Measurements from ENCODE around the gene CDA.

Gene CDA

DNA sequence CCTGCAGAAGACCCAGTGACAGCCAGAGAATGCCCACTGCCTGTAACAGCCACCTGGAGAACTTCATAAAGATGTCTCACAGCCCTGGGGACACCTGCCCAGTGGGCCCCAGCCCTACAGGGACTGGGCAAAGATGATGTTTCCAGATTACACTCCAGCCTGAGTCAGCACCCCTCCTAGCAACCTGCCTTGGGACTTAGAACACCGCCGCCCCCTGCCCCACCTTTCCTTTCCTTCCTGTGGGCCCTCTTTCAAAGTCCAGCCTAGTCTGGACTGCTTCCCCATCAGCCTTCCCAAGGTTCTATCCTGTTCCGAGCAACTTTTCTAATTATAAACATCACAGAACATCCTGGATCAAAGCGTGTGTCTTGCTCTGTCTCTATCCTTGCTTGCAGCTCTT is 29.7 kb downstream of the CDA start:
- DNase-seq = no peak

DNA sequence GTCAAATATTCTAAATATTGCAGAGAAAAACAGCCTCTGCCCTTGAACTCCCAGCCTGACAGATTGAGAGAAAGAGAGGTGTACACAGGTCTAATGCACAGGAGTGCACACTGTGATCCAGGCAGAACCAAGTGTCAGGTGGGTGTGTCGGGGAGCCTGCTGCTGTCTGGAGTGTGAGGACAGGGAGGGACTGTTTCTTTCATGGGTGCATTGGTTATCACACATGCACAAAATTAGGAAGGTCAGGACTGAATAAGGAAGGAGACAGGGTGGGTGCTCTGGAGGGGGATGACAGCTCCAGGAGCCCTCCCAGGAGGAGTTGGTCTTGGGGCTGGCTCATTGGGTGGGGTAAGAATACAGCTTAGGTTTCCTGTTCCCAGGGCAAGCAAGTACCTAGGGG is 31.1 kb downstream of the CDA start:
- no peak for DNase-seq

DNA sequence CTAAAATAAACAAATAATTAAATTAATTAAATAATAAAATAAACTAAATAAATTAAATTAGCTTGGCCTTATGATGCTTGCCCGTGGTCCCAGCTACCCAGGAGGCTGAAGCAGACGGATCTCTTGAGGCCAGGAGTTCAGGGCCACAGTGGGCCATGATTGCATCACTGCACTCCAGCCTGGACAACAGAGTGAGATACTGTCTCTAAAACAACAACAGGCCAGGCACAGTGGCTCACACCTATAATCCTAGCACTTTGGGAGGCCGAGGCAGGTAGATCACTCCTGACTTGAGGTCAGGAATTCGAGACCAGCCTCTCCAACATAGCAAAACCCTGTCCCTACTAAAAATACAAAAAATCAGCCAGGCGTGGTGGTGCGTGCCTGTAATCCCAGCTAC is 32.1 kb downstream of the CDA start:
- no peak for DNase-seq

DNA sequence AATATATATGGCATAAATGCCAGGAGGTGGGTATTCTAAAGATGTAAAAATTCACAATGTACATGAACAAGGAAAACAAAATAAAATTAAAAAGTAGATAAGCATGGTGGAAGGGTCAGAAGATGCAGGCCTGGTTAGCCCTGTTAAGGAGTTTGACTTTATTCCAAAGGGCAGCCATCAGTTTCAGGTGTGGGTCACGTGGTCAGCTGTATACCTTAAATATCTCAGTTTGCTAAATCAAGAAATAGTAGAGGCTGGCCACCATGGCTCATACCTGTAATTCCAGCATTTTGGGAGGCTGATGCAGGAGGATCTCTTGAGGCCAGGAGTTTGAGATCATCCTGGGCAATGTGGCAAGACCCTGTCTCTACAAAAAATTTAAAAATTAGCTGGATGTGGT is 35.8 kb downstream of the CDA start:
- no peak for DNase-seq

DNA sequence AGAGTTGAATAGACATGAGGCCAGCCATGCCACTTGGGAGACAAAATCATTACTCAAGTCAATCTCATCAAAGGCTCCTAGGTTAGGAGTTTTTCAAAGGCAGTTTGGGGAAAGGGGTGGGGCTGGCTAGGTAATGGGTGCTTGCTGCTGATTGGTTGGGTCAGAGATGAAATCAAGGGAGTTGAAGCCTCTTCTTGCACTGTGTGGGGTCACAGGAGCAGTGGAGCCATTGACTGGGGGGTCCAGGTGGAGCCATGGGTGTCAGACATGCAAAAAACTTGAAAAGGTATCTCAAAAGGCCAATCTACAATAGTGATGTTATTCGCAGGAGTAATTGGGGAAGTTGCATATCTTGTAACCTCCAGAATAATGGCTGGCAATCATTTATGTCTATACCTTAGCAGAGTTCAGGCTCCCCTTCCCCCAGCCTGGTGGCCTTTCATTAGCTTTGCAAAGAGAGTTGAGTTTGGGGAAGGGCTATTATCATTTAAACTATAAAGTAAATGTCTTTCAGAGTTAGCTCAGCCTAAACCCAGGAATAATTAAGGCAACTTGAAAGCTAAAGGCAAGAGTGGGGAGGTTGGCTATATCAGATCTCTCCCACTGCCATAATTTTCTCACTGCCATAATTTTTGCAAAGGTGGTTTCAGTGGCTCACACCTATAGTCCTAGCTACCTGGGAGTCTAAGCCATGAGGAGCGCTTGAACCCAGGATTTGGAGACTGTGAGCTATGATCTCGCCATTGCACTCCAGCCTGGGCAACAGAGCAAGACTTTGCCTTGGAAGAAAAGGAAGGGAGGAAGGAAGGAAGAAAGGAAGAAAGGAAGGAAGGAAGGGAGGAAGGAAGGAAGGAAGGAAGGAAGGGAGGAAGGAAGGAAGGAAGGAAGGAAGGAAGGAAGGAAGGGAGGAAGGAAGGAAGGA is 36.5 kb downstream of the CDA start:
- DNase-seq = no peak

DNA sequence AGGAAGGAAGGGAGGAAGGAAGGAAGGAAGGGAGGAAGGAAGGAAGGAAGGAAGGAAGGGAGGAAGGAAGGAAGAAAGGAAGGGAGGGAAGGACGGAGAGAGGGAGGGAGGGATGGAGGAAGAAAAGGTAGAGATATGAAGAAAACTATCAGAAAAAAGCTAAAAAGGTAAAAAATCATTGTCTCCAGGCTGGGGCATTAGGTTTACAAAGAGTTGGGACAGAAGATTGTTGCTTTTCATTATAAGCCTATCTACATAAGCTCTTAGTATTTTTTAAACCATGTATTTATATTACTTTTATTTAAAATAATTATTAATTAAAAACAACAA is 37.2 kb downstream of the CDA start:
- DNase-seq = no peak

DNA sequence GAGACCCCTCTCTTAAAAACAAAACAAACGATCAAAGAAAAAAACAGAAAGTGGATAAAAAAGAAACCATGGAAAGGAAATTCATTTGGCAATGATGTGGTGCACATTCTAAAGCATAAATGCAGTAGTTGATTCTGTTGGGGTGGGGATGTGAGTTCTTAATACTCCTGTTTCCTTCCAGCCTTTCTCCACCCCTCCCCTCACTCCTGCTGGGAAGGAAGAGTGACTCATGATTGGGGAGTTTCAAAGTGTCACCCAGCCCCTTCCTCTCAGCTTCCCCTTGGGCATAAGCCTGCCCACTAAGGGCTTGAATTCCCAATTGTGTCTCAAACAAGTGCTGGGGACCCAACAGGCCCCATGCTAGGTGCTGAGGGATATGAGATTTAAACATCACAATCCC is 37.6 kb downstream of the CDA start:
- DNase-seq = no peak

DNA sequence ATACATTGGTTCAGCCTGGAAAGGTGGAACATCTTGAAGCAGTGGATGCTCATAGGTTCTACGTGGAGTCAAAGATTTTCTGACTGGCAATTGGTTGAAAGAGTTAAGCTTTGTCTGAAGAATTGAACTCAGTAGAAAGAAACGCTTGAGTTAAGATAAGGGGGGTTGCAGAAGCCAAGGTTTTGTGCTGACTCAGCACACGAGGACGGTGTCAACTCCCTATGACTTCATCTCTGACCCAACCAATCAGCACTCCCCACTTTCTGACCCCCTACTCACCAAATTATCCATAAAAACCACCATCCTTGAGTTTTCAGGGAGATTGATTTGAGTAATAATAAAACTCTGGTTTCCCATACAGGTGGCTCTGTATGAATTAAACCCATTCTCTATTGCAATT is 41.8 kb downstream of the CDA start:
- DNase-seq = no peak

DNA sequence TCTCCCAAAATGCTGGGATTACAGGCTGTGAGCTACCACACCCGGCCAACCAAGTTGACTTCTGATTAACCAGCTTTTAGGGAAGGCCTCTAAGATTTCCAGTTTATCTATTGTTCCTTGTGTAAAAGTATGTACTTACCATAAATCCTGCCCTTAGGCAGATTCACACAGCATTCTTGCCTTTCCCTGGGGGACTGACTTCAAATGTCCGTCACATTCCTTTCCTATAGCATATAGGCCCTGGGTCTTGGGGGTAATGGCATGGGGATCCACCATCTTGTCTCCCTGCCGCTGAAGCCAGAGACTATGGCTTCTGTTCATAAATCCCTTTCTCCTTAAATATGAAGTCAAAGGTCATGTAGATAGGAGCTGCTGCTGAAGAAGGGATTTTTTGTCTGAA is 43.5 kb downstream of the CDA start:
- DNase-seq = no peak

DNA sequence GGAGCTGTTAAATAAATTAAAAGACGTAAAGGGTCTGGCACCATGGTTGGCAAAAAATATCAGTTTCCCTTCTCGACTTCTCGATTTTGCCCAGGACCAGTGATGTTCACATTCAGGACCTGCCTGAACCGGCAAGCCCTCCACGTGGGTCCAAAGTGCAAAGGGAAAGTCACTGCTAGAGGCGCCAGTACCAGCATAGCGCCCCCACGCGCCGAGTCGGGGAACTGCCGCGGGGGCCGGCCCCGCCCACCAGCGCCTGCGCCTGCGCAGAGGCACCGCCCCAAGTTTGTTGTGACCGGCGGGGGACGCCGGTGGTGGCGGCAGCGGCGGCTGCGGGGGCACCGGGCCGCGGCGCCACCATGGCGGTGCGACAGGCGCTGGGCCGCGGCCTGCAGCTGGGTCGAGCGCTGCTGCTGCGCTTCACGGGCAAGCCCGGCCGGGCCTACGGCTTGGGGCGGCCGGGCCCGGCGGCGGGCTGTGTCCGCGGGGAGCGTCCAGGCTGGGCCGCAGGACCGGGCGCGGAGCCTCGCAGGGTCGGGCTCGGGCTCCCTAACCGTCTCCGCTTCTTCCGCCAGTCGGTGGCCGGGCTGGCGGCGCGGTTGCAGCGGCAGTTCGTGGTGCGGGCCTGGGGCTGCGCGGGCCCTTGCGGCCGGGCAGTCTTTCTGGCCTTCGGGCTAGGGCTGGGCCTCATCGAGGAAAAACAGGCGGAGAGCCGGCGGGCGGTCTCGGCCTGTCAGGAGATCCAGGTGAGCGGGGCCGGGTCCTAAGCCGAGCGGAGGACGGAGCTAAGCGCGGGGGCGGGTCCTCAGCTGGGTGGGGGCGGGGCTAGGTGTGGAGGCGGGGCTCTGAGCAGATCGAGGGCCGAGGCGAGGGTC is 44.5 kb downstream of the CDA start, which contains the start of gene PINK1:
Gene PINK1, plus strand, starts transcription at position 269 of the 875 bp plus-strand sequence. Its CDS starts 91 bp downstream, at position 360.
- peak; percentile 72 for DNase-seq

DNA sequence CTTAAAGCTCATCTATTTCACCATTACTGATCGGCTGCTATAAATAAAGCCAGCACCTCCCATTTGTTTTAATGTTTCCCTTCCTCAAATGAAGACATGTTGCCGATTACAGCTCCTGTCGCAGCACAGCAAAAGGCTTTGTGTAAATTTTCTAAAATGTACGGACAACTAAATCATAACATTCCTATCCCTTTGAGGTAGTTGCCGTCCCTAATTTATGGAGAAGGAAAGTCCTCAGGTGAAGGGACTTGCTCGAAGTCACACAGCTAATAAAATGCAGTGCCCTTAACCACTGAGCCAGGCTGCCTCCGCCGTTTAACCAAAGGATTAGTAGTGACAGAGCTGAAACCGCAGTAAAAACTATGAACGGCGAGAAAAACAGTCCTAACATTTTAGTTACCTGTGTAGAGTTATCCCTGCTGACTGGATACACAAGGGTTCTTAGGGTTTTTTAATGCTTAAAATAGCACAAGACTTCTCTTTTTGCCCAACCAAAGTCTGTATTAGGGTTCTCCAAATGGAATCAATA is 45.2 kb downstream of the CDA start:
- no peak for DNase-seq

DNA sequence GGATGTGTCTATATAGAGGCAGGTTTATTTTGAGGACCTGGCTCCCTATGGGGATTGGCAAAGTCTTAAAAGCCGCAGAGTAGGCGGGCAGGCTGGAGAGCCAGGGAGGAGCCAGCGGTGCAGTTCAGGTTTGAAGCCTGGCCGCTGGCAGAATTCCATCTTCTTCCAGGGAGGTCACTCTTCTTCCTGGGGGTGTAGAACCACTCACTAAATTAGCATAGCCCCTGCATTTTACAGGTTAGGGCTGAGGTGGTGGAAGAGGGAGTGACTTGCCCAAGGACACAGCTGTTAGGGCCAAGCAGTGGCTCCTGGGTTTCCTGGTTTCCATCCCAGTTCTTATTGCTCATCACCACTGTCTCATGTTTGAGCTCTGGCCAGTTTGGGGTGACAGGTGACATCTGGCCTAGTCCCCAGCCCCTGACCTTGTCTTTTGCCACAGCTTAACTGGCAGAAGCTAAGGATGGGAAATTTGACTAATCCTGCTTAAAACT is 45.7 kb downstream of the CDA start:
- DNase-seq = peak; percentile 16

DNA sequence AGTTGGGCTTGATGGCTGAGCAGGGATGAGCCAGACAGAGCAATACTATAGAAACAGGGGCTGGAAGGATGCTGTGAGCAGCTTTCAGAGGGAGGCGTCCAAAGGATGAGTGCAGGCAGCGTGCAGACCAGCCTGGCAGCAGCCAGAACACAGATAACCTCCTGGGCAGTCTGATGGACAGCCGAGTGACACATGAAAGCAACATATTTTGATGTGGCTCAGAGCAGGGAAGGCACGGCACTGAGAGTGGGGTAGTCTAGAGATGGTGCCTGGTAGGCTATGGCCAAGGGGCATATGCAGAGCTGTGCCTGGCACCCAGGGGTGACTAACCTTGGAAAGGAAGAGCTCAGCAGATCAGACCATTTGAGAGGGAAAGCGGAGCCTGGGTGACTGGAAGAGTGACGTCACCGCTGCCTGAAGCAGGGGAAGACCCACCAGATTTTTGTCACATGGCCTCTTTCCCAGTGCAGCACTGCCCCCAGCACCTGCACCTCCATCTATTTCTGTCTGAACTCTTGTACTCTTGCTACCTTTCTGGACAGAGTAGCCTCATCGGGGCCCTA is 48.0 kb downstream of the CDA start:
- no peak for DNase-seq

DNA sequence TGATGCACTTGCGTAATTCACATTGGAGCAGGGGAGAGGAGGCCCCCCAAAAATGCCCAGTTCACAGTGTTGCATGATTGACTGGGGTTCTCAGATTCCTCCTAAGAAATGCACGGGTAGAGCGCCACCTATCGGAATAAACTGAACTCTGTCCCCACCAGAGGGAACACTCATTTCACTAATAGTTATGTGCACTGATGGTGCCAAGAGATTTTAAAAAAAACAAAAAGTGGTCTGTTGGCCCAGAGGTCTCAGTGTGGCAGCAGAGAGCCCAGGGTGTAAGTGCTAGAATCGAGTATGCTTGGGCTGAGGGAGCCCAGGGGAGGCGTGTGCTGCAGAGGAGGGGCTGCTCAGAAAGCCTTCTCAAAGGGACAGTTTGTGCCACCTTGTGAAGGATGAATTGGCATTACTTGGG is 51.3 kb downstream of the CDA start:
- DNase-seq = peak; percentile 52

DNA sequence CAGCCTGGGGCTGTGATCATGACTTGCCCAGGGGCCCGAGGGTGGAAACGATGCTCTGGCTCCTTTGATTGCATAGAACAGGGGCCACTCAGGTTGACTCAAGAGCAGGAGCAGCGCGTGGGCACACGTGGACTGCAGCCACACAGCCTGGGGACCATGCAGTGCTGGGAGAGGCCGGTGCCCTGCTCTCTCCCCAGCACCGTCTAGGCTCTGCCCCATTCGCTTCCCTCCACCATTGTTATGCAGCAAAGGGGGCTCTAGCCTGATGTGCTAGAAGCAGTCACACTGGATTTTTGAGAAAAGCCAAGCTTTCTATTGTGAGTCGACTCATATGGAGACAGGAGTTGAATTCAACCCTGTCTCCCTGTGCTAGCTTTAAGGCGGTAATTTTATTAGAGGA is 53.1 kb downstream of the CDA start:
- no peak for DNase-seq

DNA sequence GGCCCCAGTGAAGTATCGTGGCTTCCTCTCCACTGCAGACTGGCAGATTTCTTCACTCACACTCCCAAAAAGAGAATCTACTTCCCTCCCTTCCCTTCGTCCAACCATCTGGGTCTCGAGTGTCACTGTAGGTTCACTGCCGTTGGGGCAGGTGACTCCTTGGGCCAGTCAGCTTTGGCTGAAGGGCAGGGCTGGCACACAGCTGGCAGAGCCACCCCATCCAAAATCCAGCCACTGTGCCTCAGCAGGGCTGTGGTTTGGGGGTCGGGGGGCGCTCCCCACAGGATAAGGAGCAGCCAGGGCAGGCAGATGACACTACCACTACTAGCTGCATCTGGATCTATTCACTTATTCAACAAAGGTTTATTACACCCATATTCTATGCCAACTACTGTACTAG is 54.2 kb downstream of the CDA start:
- no peak for DNase-seq

DNA sequence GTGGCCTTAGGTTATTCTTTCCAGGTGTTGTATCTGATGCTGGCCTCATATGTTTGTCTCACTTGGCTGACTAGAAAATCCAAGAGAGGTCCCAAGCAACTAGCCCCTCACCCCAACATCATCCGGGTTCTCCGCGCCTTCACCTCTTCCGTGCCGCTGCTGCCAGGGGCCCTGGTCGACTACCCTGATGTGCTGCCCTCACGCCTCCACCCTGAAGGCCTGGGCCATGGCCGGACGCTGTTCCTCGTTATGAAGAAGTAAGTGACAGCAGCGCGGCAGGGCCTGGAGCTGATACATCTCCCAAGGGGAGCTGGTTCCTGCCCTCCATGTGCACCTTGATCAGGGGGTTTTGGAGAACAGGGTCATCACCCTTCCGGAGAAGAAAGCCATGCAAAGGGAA is 55.5 kb downstream of the CDA start:
- DNase-seq = no peak

DNA sequence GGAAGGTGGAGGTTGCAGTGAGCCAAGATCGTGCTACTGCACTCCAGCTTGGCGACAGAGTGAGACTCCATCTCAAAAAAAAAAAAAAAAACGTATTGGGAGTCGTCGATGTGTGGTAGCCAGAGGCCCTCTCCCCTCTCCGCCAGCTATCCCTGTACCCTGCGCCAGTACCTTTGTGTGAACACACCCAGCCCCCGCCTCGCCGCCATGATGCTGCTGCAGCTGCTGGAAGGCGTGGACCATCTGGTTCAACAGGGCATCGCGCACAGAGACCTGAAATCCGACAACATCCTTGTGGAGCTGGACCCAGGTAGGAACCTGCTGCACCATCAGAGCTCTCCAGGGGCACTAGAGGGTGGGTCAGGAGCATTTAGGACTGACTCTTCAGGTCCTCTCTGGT is 56.5 kb downstream of the CDA start:
- no peak for DNase-seq

DNA sequence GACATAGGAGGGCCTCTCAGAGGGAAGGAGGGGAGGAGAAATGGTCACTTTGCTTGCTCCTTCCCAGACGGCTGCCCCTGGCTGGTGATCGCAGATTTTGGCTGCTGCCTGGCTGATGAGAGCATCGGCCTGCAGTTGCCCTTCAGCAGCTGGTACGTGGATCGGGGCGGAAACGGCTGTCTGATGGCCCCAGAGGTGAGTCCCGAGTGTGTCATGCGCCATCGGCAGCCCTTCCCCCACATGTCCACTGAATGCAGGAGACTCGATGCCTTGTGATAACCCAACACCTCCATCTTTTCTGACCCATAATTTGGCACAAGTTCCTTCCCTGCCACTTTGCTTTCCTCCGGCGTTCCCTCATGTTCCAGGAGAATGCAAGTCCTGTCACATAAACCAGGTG is 59.5 kb downstream of the CDA start:
- no peak for DNase-seq

DNA sequence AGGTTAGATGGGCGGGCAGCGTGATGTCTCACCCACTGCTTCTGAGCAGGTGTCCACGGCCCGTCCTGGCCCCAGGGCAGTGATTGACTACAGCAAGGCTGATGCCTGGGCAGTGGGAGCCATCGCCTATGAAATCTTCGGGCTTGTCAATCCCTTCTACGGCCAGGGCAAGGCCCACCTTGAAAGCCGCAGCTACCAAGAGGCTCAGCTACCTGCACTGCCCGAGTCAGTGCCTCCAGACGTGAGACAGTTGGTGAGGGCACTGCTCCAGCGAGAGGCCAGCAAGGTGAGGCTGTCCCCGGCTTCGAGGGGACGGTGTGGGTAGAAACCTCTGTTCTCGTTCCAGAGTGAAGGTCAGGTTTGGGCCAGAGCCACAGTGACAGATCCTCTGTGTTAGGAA is 60.0 kb downstream of the CDA start:
- no peak for DNase-seq

DNA sequence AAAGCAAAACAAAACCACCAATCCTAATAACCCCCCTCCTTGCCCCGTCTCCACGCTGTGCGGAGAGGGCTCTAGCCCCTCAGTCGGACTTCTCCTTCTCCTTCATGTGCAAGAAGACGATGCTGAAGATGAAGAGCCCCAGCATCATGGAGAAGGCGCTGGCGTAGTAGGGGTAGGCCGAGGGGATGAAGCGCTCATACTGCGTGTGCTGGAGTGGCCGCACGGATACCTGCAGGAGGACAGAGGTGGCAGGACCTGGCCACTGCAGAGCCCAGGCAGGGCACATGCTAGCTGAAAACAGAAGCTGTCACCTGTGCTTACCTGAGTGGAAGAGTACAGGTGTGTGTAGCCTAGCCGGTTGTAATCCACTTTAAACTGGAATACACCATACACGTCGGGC is 63.4 kb downstream of the CDA start:
- DNase-seq = no peak

DNA sequence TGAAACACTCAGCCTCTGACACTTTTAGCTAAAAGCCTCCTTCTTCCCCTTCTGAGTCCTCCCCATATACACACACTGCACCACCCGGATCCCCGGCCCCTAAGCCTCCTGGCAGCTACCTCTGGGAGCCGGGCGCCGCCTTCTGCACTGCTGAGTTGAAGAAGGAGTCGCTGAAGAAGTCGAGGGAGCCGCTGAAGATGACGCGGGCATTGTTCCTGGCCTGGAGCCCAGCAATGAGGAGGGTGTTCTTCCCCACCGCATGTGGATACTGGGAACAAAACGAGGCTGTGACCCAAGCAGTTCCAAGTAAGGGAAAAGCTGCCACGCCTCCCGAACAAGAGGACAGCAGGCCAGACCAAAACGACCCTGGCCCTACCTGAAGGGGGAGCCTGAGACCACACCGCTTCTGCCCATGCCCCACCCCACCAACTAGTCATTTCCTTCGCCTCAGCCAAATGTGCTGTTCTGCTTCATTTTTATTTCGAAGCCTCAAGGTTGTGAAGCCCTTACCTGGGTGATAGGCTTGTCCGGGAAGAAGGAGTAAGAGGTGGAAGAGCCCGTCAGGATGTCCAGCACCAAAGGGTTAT is 65.3 kb downstream of the CDA start:
- no peak for DNase-seq

DNA sequence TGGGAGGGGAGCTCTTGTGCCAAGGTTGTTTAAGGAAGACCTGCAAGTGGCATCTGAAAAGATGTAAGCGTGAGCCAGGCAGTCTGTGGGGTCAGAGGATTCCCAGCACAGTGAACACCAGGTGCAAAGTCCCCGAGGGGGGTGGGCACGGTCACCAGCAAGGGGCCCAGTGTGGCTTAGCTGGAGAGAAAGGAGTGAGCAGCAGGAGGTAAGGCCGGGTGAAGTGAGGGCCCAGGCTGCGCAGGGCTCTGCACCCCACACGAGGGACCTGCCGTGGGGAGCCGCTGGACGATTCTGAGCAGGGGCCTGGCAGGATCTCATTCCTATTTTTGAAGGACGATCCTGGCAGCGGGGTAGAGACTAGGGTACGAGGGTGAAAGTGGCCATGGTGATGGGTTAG is 68.1 kb downstream of the CDA start:
- DNase-seq = no peak
